GM13977 (cell line): ENCODE measurements around the gene MEI1.

Experiments used
- DNase-seq: peaks from one replicate; pipeline ENCODE4 v3.0.0; 2012; ENCODE audit warnings: low spot score
- CTCF ChIP-seq: IDR thresholded peaks from 2 replicates; pipeline ENCODE4 v1.5.1; 2012; ENCODE audit warnings: mild to moderate bottlenecking, control low read depth; ENCODE audit not compliant: insufficient read depth; ENCODE audit errors: extremely low read depth, missing control alignments
- in situ Hi-C: fragments of 300-500 bp; cut with MboI; formaldehyde crosslinking; loops from one replicate; pipeline ENCODE4 v1.12.0; 2022; ENCODE audit warnings: low sequenced_read_pairs, low pct_unique_long_range_greater_than_20kb, mixed read lengths, inconsistent platforms; ENCODE audit not compliant: unreplicated experiment

The MEI1 gene

GRCh38 chr22:41768430-41768829 is 69.1 kb downstream of the MEI1 start:
- no peak for DNase-seq
- TF ChIP-seq CTCF = no peak
- in situ Hi-C loops = no loop called here

- in situ Hi-C loops = no loop called here
- DNase-seq = no peak
- TF ChIP-seq CTCF = no peak
Measured at GRCh38 chr22:41770715-41771468, 71.6 kb downstream of the MEI1 start.

GRCh38 chr22:41772198-41772597 is 72.9 kb downstream of the MEI1 start:
- in situ Hi-C loops = no loop called here
- TF ChIP-seq CTCF = no peak

GRCh38 chr22:41772645-41773044 is 73.3 kb downstream of the MEI1 start:
- in situ Hi-C loops = no loop called here
- no peak for TF ChIP-seq CTCF
- DNase-seq = no peak

More at GRCh38 chr22:41772198-41772597, 72.9 kb downstream of the MEI1 start:
- no peak for DNase-seq

GRCh38 chr22:41775338-41775737 is 76.0 kb downstream of the MEI1 start:
- no peak for TF ChIP-seq CTCF
- DNase-seq = no peak
- in situ Hi-C loops = no loop called here

GRCh38 chr22:41775976-41776375 is 76.7 kb downstream of the MEI1 start:
- in situ Hi-C loops = no loop called here
- TF ChIP-seq CTCF = no peak
- no peak for DNase-seq
